ENCODE results near the gene WIPF2.
A peak's percentile ranks its signal among the peaks of the same experiment; 100 is the strongest.

GRCh38 chr17:40191237-40192208 is 27.6 kb upstream of the WIPF2 start:
- TF ChIP-seq CTCF (IDR thresholded peaks at IDR 0.05; ENCODE audit: insufficient read depth, low read length, poor library complexity, severe bottlenecking) (peak; percentile 91), EZH2phosphoT487 (conservative IDR thresholded peaks at IDR 0.05; ENCODE audit: low read length) (no peak)
